22Rv1 (cell line): Measurements from ENCODE around the gene DCC.

Experiments
- H3K27ac ChIP-seq: fragments of 450-650 bp; 2 replicates; pipeline ENCODE4 v1.5.1; 2017
- ZFX ChIP-seq: fragments of 450-650 bp; IDR thresholded peaks from 2 replicates; pipeline ENCODE4 v1.6.1; 2017; ENCODE audit warnings: antibody characterized with exemption, borderline replicate concordance
- TF ChIP-seq, protein P1 (sequence below): fragments of 450-650 bp; IDR thresholded peaks from 2 replicates; pipeline ENCODE4 v1.5.1; 2017; ENCODE audit warnings: mild to moderate bottlenecking

The DCC gene

DNA sequence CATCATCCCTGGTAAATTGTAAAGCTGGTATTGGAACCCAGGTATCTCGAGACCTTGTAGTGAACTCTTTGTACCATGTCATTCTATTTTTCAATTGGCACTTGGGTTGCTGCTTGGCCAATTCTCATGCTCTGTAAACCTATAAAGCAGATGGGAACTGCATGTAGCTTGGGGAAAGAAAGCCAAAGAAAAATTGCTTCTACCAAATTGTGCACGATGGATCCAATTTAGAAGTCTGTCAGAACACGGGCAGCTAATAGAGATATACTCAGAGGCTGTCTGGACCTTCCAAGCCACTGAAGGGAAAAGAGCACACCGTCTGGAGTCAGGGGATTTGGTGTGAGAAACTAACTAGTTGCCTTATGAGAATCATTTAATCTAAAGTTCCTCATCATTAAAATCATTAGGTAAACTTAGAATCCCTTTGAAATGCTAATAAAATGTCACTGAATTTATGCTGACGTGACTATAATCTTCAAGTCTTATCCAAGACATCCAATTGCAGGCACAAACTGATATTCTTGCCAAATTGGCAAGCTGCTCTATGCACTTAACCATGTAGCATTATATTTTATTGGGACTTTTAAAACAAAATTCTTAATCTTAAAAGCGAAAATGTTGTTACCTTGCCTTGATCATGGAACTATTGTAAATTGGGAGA, 206.8 kb downstream of the DCC start:
- no peak for TF ChIP-seq ZFX
- TF ChIP-seq, protein P1, sequence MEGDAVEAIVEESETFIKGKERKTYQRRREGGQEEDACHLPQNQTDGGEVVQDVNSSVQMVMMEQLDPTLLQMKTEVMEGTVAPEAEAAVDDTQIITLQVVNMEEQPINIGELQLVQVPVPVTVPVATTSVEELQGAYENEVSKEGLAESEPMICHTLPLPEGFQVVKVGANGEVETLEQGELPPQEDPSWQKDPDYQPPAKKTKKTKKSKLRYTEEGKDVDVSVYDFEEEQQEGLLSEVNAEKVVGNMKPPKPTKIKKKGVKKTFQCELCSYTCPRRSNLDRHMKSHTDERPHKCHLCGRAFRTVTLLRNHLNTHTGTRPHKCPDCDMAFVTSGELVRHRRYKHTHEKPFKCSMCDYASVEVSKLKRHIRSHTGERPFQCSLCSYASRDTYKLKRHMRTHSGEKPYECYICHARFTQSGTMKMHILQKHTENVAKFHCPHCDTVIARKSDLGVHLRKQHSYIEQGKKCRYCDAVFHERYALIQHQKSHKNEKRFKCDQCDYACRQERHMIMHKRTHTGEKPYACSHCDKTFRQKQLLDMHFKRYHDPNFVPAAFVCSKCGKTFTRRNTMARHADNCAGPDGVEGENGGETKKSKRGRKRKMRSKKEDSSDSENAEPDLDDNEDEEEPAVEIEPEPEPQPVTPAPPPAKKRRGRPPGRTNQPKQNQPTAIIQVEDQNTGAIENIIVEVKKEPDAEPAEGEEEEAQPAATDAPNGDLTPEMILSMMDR, result no peak
- no peak overlapping the region for H3K27ac ChIP-seq

DNA sequence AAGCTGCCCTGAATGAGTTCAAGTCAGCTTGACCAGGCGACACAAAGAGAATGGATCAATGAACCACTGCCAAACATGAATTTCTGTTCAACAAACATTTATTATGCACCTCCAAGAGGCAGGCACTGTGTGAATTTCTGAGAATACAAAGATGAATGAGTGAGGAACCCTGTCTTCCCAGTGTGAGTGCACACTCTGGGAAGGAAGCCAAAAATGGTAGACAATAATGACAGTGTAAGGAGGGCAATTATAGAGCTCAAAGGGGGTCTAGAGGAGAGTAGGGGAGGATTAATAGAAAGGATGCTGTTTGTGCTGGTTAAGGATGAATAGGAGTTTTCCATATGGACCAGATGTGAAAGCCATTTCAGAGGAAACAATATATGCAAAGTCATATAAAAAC, 213.4 kb downstream of the DCC start:
- H3K27ac ChIP-seq, result no peak overlapping the region
- no peak for TF ChIP-seq ZFX
- TF ChIP-seq, protein P1, result no peak

DNA sequence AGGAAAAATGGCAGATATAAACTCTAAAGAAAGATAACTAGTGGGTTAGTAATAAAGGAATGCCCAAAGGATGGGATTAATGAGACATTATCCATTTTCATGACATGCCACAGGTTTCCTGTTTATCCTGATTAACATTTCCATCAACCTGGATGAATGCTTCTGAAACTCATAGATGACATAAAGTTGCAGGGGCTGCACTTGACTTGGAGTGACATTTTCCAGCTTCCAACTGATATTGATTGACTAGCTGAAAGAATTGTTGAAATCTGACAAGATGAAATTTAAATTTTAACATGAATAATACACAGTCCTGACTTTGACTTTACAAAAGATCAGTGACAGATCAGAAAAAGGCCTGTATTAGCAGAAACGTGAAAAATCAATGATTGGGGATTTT, 214.2 kb downstream of the DCC start:
- TF ChIP-seq, protein P1, result no peak
- TF ChIP-seq ZFX, result no peak
- H3K27ac ChIP-seq, result no peak overlapping the region

DNA sequence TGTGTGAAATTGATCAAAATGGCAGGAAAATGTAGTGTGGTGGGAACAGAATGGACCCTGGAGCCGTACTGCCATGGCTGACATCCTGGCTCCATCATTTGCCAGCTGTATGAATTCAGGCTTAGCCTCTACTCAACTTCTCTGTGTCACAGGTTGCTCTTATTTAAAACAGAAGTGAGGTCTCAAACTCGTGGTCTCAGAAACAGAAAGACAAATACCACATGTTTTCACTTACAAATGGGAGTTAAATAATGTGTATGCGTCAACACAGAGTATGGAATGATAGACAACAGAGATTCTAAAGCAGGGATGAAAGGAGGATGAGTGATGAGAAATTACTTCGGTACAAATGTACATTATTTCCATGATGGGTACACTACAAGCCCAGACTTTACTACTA, 227.4 kb downstream of the DCC start:
- no peak for TF ChIP-seq ZFX
- TF ChIP-seq, protein P1, result no peak
- no peak overlapping the region for H3K27ac ChIP-seq

DNA sequence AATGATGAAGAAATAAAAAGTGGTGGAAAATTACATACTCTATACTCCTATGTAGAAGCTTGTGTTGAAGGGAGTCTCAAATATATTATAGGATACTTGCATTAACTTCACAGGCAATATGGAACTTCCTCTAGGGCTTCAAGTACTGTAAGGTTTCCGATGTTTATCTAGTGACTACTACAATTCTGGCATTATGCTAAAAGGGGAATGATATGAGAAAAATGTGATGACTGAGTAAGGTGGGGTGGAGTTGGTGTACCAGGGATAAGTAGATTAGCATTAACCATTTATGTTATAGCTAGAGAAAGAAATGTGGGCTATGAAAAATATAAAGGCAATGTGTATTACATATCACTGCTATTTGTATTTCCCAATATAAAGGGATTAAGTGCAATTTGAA, 229.5 kb downstream of the DCC start:
- TF ChIP-seq ZFX, result no peak
- TF ChIP-seq, protein P1, result no peak
- no peak overlapping the region for H3K27ac ChIP-seq

DNA sequence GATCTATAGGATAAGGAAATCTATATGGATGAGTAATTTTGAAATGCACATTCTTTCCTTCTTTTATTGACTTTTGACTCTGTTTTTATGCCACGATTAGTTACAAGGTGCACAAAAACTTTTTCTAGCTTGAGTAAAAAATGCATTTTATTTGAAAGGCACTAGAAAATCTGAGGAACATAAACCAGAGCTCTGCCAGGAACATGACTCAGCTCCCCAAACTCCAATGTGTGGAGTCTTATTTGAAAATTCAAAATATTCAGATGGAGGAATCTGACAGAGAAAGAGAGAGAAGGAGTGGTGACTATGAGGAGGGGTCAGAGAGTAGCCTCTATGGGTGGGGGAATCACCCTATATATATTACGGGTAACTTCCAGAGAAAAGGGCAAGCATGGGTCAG, 231.0 kb downstream of the DCC start:
- TF ChIP-seq, protein P1, result no peak
- no peak for TF ChIP-seq ZFX
- no peak overlapping the region for H3K27ac ChIP-seq

DNA sequence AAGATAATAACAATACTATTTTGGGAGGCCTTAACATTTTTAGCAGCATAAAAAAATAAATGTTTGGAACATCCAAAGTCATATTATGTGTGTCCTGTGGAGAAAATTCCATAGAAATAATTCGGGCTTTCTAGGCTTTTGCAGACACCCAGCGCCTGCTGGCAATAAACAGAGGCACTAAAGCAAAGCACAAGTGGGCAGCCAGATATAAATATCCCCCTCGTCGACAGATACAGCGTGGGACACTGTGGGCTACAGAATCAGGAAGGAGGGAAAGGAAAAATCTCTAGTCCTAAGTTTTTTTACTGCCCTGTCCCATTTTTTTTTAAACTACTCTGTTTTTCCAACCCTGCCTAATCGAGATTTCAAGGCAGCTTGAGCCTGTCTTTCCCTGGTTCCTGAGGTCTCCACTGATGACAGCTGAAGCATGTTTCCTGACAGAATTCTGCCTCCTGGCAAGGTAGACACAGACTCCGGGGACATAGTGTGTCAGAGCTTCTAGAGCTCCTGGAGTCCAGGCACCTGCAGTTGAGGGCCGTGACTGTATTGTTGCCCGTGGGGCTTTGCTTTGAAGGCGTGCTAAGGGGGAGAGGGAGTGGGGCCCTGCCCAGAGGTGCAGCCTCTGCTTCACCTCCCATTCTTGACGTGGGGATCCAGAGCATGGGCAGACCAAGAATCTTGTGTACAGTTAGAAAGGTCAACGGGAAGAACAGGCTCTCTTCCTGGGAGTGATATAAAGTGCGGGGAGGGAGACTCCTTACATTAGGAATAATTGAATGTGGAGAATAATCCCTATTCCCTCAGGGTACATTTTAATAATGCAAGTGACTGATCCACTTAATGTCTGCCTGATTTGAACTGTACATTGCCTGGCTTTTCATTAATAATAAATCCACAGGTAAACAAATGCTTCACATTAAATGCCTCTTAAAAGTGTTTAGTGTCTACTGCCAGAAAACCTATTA, 232.3 kb downstream of the DCC start:
- TF ChIP-seq ZFX, result no peak
- TF ChIP-seq, protein P1, result no peak
- no peak overlapping the region for H3K27ac ChIP-seq
